WTC11 (cell line): ENCODE measurements around the gene TGFBR2. TPM values are rescaled to one million over a fixed set of nuclear protein-coding genes. Genes with fewer than 3 reads are reported as not detected.
A peak's percentile ranks its signal among the peaks of the same experiment; 100 is the strongest.

Experiments used
- ATAC-seq: fragments of 200-7000 bp; cut with Tn5 transposase; 2 replicates; pipeline ENCODE4 v1.10.0; 2021; ENCODE audit warnings: mild to moderate bottlenecking, moderate library complexity
- CTCF ChIA-PET: fragments of 300-600 bp; sonication (Branson Sonifier 250); formaldehyde crosslinking; loops from one replicate; lab custom pipeline; 2021; ENCODE audit warnings: antibody characterized with exemption; lab: Charles Lee
- POLR2A ChIA-PET: fragments of 350-600 bp; sonication (Branson Sonifier 250); formaldehyde crosslinking; loops from one replicate; lab custom pipeline; 2021; ENCODE audit warnings: antibody characterized with exemption; lab: Charles Lee
- DNase-seq: peaks from one replicate; pipeline ENCODE4 v3.0.0; 2021; ENCODE audit warnings: low spot score
- H3K27ac Mint-ChIP-seq: 2 replicates; pipeline ENCODE4 v1.8.0; 2021; ENCODE audit warnings: mixed read lengths
- H3K27me3 Mint-ChIP-seq: 2 replicates; pipeline ENCODE4 v1.8.0; 2021; ENCODE audit warnings: low read depth, mild to moderate bottlenecking, moderate library complexity, mixed read lengths
- H3K36me3 Mint-ChIP-seq: 2 replicates; pipeline ENCODE4 v1.8.0; 2021; ENCODE audit warnings: mixed read lengths
- H3K4me1 Mint-ChIP-seq: 2 replicates; pipeline ENCODE4 v1.8.0; 2022; ENCODE audit warnings: mixed read lengths
- H3K4me3 Mint-ChIP-seq: 2 replicates; pipeline ENCODE4 v1.8.0; 2021; ENCODE audit warnings: mild to moderate bottlenecking, moderate library complexity, mixed read lengths
- H3K9me3 Mint-ChIP-seq: 2 replicates; pipeline ENCODE4 v1.8.0; 2021; ENCODE audit warnings: mixed read lengths
- ATF2 ChIP-seq: sonication (generic); formaldehyde crosslinking; IDR thresholded peaks from 2 replicates; pipeline ENCODE4 v1.8.1; 2022; ENCODE audit warnings: low read depth, missing genetic modification reagents, borderline replicate concordance
- GABPB1 ChIP-seq: sonication (generic); formaldehyde crosslinking; IDR thresholded peaks from 2 replicates; pipeline ENCODE4 v1.8.1; 2023; ENCODE audit warnings: mild to moderate bottlenecking, missing genetic modification reagents
- IRF1 ChIP-seq: sonication (generic); formaldehyde crosslinking; IDR thresholded peaks from 2 replicates; pipeline ENCODE4 v1.8.0; 2023; ENCODE audit warnings: missing genetic modification reagents
- IRF2 ChIP-seq: sonication (generic); formaldehyde crosslinking; IDR thresholded peaks from 2 replicates; pipeline ENCODE4 v1.8.0; 2022; ENCODE audit warnings: low read depth, missing genetic modification reagents, borderline replicate concordance
- MAX ChIP-seq: sonication (generic); formaldehyde crosslinking; IDR thresholded peaks from 2 replicates; pipeline ENCODE4 v1.8.0; 2022; ENCODE audit warnings: mild to moderate bottlenecking, missing genetic modification reagents
- MXD4 ChIP-seq: fragments of 250-450 bp; sonication (Bioruptor Pico); IDR thresholded peaks from 2 replicates; pipeline ENCODE4 v1.8.0; 2021; ENCODE audit warnings: mild to moderate bottlenecking, moderate library complexity, borderline replicate concordance
- NFYB ChIP-seq: sonication (generic); formaldehyde crosslinking; conservative IDR thresholded peaks from 2 replicates; pipeline ENCODE4 v1.8.0; 2022; ENCODE audit warnings: low read depth, missing genetic modification reagents
- PRRX2 ChIP-seq: fragments of 250-450 bp; sonication (Bioruptor Pico); IDR thresholded peaks from 2 replicates; pipeline ENCODE4 v1.8.0; 2021; ENCODE audit warnings: mild to moderate bottlenecking
- RORB ChIP-seq: fragments of 250-450 bp; sonication (Bioruptor Pico); IDR thresholded peaks from 2 replicates; pipeline ENCODE4 v1.9.0; 2021; ENCODE audit warnings: mild to moderate bottlenecking
- TEAD4 ChIP-seq: sonication (generic); formaldehyde crosslinking; IDR thresholded peaks from 2 replicates; pipeline ENCODE4 v1.8.0; 2022; ENCODE audit warnings: mild to moderate bottlenecking, missing genetic modification reagents
- ZNF138 ChIP-seq: sonication (generic); formaldehyde crosslinking; conservative IDR thresholded peaks from 2 replicates; pipeline ENCODE4 v1.8.1; 2022; ENCODE audit warnings: mild to moderate bottlenecking, moderate library complexity, missing genetic modification reagents
- ZNF416 ChIP-seq: fragments of 250-450 bp; sonication (Bioruptor Pico); IDR thresholded peaks from 2 replicates; pipeline ENCODE4 v1.9.0; 2021; ENCODE audit warnings: mild to moderate bottlenecking, inconsistent platforms
- total RNA-seq: library from RNA; stranded (reverse); gene quantifications from 3 replicates; pipeline ENCODE4 v1.2.3, GENCODE V29; 2021
- TF ChIP-seq, protein P1 (sequence below): fragments of 250-450 bp; sonication (Bioruptor Pico); IDR thresholded peaks from 2 replicates; pipeline ENCODE4 v1.9.0; 2021; ENCODE audit warnings: mild to moderate bottlenecking
- TF ChIP-seq, protein P2 (sequence below): sonication (generic); formaldehyde crosslinking; IDR thresholded peaks from 2 replicates; pipeline ENCODE4 v1.8.0; 2022; ENCODE audit warnings: mild to moderate bottlenecking, missing genetic modification reagents
- TF ChIP-seq, protein P3 (sequence below): sonication (generic); formaldehyde crosslinking; IDR thresholded peaks from 2 replicates; pipeline ENCODE4 v1.8.1; 2023; ENCODE audit warnings: mild to moderate bottlenecking, missing genetic modification reagents, moderate library complexity
- TF ChIP-seq, protein P4 (sequence below): sonication (generic); formaldehyde crosslinking; IDR thresholded peaks from 2 replicates; pipeline ENCODE4 v1.8.1; 2023; ENCODE audit warnings: mild to moderate bottlenecking, missing genetic modification reagents

The TGFBR2 gene
- total RNA-seq, 1 experiment from 2014 or later = 9.6 TPM

DNA sequence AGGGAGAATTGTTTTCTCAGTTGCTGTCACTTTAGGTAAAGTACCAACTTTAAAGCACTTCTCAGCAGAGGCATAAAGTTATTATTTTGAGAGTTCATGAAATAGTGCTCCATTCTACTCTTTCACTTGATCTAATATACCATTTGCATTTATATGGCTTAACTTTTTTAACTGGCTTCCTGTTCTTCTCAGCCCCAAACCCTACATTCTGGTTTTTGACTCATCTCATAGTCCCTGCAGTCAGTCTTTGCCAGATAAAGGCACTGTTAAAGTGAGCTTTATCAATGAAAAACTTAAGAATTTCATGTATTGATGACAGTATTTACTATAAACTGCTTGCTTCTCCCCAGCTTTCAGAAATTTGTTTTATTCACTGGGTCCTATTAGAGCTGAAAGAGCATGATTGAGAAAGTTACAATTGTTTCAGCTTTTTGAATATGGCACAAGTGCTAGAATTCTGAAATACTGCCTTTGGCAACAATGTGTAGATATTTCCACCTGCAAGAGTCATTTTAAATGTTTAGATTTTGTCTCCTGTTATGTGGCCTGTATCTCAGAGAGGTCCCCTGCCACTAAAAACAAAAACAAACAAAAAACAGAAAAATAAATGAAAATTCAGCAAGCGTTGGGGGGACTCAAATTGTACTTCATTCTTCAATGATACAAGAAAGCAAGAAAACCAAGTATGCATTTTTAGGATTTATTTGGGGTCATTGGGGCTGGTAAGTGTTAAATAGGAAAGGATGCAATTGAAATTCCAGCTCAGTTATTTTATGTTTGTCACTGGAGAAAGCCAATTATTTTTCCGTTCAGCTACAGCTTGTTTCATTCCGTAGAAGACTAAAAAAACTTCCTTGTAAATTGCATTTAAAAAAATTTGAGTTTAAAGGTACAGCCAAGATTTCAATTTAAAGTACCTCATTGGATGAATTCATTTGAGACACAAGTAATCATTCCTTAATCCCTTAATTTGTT lies 28.6 kb downstream of the TGFBR2 start:
- DNase-seq = no peak
- H3K27me3 Mint-ChIP-seq = no peaks in the 10 kb centered on the region
- H3K27ac Mint-ChIP-seq = peak overlapping the region; percentile 71; the same call in 1 of the 2 replicates
- TF ChIP-seq MXD4 (CRISPR knock-in tag) (no peak), TEAD4 (CRISPR knock-in tag) (no peak), PRRX2 (CRISPR knock-in tag) (no peak)
- TF ChIP-seq, protein P1, sequence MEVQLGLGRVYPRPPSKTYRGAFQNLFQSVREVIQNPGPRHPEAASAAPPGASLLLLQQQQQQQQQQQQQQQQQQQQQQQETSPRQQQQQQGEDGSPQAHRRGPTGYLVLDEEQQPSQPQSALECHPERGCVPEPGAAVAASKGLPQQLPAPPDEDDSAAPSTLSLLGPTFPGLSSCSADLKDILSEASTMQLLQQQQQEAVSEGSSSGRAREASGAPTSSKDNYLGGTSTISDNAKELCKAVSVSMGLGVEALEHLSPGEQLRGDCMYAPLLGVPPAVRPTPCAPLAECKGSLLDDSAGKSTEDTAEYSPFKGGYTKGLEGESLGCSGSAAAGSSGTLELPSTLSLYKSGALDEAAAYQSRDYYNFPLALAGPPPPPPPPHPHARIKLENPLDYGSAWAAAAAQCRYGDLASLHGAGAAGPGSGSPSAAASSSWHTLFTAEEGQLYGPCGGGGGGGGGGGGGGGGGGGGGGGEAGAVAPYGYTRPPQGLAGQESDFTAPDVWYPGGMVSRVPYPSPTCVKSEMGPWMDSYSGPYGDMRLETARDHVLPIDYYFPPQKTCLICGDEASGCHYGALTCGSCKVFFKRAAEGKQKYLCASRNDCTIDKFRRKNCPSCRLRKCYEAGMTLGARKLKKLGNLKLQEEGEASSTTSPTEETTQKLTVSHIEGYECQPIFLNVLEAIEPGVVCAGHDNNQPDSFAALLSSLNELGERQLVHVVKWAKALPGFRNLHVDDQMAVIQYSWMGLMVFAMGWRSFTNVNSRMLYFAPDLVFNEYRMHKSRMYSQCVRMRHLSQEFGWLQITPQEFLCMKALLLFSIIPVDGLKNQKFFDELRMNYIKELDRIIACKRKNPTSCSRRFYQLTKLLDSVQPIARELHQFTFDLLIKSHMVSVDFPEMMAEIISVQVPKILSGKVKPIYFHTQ = no peak
- peaks cover 3% of the 10 kb centered on the region; the same call in 1 of the 2 replicates for H3K9me3 Mint-ChIP-seq
- peaks cover 9% of the 10 kb centered on the region for H3K36me3 Mint-ChIP-seq
- ChIA-PET POLR2A (no interaction called here), CTCF (no interaction called here)
- H3K4me1 Mint-ChIP-seq = peaks cover 52% of the 10 kb centered on the region
- H3K4me3 Mint-ChIP-seq = no peak overlapping the region
- ATAC-seq = no peak

DNA sequence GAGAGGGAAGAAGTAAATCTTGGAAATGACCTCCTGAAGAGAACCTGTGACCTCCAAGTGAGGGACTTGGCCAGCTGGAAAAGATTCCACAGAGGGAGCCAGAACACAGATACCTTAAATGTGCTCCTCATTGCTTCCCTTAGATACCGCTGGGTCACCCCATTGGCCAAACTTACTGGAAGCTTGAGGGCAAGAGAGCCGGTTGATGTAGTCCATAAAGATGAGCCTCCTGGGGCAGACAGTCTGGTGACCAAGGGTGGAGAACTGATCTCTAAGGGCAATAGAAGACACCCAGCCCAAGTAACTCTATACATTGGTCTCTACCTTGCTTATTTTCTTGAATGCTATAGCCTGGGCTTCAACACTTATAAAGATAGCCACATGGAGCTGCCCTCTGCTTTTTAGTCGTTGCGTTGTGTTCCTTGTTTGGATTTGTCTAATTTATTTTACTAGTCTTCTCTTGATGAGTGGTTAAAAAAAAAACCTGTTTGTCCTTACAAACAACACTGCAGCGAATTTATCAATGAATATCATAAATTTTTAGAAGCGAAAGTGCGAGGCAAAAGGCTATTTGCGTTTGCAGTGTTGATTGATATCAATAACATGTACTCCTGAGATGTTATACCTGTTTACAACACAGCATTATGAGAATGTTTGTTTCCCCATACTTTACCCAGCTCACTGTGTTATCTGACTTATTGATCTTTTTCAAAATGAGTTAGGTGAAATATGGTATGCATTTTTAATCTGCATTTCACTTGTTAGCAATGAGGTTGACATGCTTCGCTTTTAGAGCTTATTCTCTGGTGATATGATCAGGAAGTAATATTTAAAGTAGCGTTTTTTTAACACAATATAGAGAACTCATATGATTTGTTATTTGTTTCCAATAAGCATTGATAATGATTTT lies 31.2 kb downstream of the TGFBR2 start:
- POLR2A ChIA-PET = no interaction called here
- CTCF ChIA-PET = no interaction called here
- Mint-ChIP-seq H3K27ac (peak overlapping the region; percentile 75; the same call in 1 of the 2 replicates), H3K4me1 (peaks cover 52% of the 10 kb centered on the region), H3K4me3 (no peak overlapping the region), H3K27me3 (no peaks in the 10 kb centered on the region)
- DNase-seq (no peak), ATAC-seq (no peak)
- TF ChIP-seq, protein P2, sequence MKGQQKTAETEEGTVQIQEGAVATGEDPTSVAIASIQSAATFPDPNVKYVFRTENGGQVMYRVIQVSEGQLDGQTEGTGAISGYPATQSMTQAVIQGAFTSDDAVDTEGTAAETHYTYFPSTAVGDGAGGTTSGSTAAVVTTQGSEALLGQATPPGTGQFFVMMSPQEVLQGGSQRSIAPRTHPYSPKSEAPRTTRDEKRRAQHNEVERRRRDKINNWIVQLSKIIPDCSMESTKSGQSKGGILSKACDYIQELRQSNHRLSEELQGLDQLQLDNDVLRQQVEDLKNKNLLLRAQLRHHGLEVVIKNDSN (CRISPR knock-in tag) = no peak
- TF ChIP-seq, all 79 proteins: peak for 0
- no peaks in the 10 kb centered on the region for H3K36me3 Mint-ChIP-seq
- no peaks in the 10 kb centered on the region for H3K9me3 Mint-ChIP-seq

DNA sequence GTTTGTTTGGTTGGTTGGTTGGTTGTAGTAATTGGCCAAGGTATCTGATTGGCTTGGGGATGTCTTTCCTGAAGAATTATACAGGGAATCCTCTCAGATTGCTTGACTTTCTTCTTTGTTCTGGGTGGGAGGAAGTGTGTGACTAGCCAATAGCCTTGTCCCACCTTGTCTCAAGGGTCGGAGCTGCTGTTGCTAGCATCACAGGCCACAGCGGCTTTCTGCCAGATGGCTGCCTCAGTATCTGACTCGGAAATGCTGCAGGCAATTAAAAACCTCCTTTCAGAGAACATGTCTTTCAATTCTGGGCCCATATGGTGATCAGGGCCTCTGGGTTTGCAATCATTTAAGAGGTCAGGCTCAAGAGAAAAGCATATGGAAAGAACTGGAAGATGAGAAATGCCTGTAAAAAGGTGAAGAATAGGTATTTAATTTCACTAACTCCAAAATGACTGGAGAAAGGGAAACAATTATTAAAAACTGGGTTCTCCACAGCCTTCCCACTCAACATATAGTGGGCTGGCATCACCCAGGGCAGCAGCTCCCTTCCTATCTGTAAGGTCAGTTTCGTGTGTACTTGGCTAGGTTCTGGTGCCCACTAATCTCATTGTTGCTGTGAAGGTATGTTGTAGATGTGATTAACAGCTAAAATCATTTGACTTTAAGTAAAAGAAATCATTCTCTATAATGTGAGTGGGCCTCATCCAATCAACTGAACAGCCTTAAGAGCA lies 32.4 kb downstream of the TGFBR2 start:
- Mint-ChIP-seq H3K27me3 (no peaks in the 10 kb centered on the region), H3K4me3 (no peak overlapping the region), H3K4me1 (peaks cover 51% of the 10 kb centered on the region), H3K36me3 (no peaks in the 10 kb centered on the region), H3K27ac (peak overlapping the region; percentile 4; the same call in 1 of the 2 replicates), H3K9me3 (no peaks in the 10 kb centered on the region)
- ATAC-seq (peak; percentile 52), DNase-seq (no peak)
- POLR2A ChIA-PET = no interaction called here
- TF ChIP-seq RORB (CRISPR knock-in tag) (no peak), PRRX2 (CRISPR knock-in tag) (no peak), NFYB (no peak), GABPB1 (CRISPR knock-in tag) (no peak), ZNF416 (CRISPR knock-in tag) (no peak), ZNF138 (CRISPR knock-in tag) (no peak), IRF2 (CRISPR knock-in tag) (no peak), MAX (no peak), ATF2 (no peak), IRF1 (CRISPR knock-in tag) (no peak)
- TF ChIP-seq, protein P3, sequence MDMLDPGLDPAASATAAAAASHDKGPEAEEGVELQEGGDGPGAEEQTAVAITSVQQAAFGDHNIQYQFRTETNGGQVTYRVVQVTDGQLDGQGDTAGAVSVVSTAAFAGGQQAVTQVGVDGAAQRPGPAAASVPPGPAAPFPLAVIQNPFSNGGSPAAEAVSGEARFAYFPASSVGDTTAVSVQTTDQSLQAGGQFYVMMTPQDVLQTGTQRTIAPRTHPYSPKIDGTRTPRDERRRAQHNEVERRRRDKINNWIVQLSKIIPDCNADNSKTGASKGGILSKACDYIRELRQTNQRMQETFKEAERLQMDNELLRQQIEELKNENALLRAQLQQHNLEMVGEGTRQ (CRISPR knock-in tag) = no peak
- TF ChIP-seq, protein P4, sequence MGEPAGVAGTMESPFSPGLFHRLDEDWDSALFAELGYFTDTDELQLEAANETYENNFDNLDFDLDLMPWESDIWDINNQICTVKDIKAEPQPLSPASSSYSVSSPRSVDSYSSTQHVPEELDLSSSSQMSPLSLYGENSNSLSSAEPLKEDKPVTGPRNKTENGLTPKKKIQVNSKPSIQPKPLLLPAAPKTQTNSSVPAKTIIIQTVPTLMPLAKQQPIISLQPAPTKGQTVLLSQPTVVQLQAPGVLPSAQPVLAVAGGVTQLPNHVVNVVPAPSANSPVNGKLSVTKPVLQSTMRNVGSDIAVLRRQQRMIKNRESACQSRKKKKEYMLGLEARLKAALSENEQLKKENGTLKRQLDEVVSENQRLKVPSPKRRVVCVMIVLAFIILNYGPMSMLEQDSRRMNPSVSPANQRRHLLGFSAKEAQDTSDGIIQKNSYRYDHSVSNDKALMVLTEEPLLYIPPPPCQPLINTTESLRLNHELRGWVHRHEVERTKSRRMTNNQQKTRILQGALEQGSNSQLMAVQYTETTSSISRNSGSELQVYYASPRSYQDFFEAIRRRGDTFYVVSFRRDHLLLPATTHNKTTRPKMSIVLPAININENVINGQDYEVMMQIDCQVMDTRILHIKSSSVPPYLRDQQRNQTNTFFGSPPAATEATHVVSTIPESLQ (CRISPR knock-in tag) = no peak
- CTCF ChIA-PET = no interaction called here
